ENCODE measurements around the gene TMEM163.

Gene TMEM163

DNA sequence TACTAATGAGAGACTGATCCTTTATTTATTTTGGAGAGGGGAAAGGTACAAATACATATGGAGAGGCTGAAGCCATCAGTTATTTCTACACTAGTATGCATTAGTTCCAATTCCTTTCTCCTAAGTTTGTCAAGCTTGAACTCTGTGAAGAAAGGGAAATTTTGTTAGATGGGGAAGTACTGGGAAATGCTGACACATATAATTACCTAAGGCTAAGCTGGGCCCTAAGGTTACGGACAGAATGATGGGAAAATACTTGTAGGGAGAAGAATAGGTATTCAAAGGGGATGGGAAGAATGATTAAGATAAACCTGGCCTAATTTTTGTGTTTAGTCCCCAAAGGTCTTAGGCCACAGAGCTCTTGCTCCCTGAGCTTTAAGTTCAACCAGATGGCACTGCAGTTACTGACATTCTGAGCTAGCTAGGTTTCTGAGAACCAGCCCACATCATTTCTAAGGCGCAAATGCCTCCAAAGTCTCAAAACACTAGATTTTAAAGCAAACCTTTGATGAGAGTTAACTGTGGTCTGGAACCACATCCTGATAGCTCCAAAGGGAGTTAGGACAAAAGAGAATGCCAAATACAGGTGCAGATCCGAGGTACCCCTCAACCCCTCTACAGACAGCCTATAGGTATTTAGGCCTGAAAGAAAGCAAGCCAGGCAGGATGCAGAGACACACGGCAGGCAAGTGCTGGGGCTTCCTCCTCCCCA is 2.7 kb downstream of the TMEM163 start:
- in situ Hi-C loops (cut with HindIII; ENCODE audit: low pct_ligation_motif_present, low sequenced_read_pairs), result no loop called here
- TF ChIP-seq, protein P1, sequence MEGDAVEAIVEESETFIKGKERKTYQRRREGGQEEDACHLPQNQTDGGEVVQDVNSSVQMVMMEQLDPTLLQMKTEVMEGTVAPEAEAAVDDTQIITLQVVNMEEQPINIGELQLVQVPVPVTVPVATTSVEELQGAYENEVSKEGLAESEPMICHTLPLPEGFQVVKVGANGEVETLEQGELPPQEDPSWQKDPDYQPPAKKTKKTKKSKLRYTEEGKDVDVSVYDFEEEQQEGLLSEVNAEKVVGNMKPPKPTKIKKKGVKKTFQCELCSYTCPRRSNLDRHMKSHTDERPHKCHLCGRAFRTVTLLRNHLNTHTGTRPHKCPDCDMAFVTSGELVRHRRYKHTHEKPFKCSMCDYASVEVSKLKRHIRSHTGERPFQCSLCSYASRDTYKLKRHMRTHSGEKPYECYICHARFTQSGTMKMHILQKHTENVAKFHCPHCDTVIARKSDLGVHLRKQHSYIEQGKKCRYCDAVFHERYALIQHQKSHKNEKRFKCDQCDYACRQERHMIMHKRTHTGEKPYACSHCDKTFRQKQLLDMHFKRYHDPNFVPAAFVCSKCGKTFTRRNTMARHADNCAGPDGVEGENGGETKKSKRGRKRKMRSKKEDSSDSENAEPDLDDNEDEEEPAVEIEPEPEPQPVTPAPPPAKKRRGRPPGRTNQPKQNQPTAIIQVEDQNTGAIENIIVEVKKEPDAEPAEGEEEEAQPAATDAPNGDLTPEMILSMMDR (IDR thresholded peaks at IDR 0.05; ENCODE audit: low read depth, low read length, missing control alignments), result no peak
- Histone ChIP-seq H3K27ac (no peak overlapping the region), H3K36me3 (replicated peaks) (no peaks in the 10 kb centered on the region), H3K27me3 (replicated peaks) (peaks cover 51% of the 10 kb centered on the region), H3K4me3 (ENCODE audit: low read depth, low read length) (no peak overlapping the region)
- DNase-seq, result no peak

DNA sequence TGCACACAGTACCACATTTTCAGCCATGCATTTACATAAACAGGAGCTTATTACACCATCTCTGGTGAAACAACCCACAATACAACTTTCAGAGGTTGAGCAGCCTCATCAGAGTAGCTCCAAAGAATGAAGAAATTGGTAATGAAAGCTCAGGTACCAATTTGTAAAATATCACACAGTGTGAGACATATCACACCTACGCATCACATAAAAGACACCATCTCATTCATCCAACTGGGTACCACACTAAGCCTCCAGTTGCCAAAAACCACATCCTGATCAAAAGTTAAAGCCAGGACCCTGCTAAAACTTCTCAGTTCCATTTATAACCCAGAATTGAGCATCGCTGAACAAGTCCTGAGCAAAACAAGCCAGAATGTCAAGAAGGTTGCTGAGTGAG is 4.6 kb downstream of the TMEM163 start:
- in situ Hi-C loops (cut with HindIII; ENCODE audit: low pct_ligation_motif_present, low sequenced_read_pairs), result no loop called here
- no peaks in the 10 kb centered on the region for H3K36me3 ChIP-seq (replicated peaks)
- H3K27ac ChIP-seq, result no peak overlapping the region
- no peak overlapping the region for H3K4me3 ChIP-seq (ENCODE audit: low read depth, low read length)
- TF ChIP-seq, protein P1 (IDR thresholded peaks at IDR 0.05; ENCODE audit: low read depth, low read length, missing control alignments), result no peak
- DNase-seq, result no peak
- peaks cover 33% of the 10 kb centered on the region for H3K27me3 ChIP-seq (replicated peaks)

DNA sequence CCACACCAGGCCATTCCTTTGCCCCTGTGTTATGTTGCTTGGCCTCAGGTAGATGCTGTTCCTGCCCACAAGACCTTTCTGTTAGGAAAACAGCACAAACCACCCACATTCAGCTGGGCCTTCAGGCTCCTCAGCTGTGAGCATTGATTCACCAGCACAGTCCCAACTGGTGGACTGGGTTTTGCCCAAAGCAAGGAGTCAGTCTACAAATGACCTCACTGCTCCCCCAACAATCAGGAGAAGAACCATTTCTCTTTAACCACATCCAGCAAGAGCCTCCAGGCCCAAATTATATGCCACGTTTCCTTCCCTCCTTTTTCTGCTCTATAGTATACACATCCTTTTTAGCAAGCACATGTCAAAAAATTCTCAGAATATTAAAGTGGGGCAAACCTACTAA is 5.2 kb downstream of the TMEM163 start:
- no peak for DNase-seq
- TF ChIP-seq, protein P1 (IDR thresholded peaks at IDR 0.05; ENCODE audit: low read depth, low read length, missing control alignments), result no peak
- no peak overlapping the region for H3K4me3 ChIP-seq (ENCODE audit: low read depth, low read length)
- H3K27ac ChIP-seq, result no peak overlapping the region
- in situ Hi-C loops (cut with HindIII; ENCODE audit: low pct_ligation_motif_present, low sequenced_read_pairs), result no loop called here
- H3K27me3 ChIP-seq (replicated peaks), result peaks cover 30% of the 10 kb centered on the region
- no peaks in the 10 kb centered on the region for H3K36me3 ChIP-seq (replicated peaks)

DNA sequence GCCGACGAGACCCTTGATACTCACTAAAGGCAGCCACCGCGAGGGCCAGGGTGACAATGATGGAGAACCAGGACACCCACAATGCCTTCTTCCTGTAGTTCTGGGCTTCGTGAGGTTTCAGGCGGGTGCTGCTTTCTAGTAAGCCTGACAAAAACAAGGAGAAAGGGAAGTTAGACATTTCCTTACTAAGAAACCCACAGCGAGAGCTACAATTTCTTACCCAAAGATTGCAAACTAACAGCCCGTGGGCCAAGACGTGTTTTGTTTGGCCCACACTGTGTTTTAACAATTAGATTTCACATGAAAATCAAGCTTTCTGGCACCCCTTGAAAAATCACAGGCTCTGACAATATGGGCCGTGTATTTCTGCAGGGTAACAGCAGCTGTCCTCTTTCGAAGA is 5.6 kb downstream of the TMEM163 start:
- TF ChIP-seq, protein P1 (IDR thresholded peaks at IDR 0.05; ENCODE audit: low read depth, low read length, missing control alignments), result no peak
- DNase-seq, result no peak
- in situ Hi-C loops (cut with HindIII; ENCODE audit: low pct_ligation_motif_present, low sequenced_read_pairs), result no loop called here
- Histone ChIP-seq H3K27me3 (replicated peaks) (peaks cover 25% of the 10 kb centered on the region), H3K4me3 (ENCODE audit: low read depth, low read length) (no peak overlapping the region), H3K27ac (no peak overlapping the region), H3K36me3 (replicated peaks) (no peaks in the 10 kb centered on the region)

DNA sequence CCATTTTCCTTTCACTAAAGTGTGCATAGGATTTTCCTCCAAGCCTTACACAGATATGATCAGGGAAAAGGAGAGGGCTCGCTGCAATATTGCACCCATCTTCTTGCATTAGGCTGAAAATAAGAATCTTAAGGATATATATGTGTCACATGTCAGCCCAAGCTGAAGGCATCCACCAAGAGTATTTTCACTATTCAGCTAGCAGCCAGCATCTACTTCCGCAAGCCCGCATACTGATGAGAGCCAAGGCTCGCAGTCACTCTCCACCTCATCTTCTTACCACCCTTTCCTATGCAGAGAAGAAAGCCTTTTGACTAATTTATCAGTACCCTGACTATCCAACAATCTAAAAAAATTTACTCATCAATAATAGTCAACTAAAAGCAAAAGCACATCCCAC is 6.1 kb downstream of the TMEM163 start:
- TF ChIP-seq, protein P1 (IDR thresholded peaks at IDR 0.05; ENCODE audit: low read depth, low read length, missing control alignments), result no peak
- in situ Hi-C loops (cut with HindIII; ENCODE audit: low pct_ligation_motif_present, low sequenced_read_pairs), result no loop called here
- Histone ChIP-seq H3K27ac (no peak overlapping the region), H3K27me3 (replicated peaks) (peaks cover 21% of the 10 kb centered on the region), H3K4me3 (ENCODE audit: low read depth, low read length) (no peak overlapping the region), H3K36me3 (replicated peaks) (no peaks in the 10 kb centered on the region)
- no peak for DNase-seq

DNA sequence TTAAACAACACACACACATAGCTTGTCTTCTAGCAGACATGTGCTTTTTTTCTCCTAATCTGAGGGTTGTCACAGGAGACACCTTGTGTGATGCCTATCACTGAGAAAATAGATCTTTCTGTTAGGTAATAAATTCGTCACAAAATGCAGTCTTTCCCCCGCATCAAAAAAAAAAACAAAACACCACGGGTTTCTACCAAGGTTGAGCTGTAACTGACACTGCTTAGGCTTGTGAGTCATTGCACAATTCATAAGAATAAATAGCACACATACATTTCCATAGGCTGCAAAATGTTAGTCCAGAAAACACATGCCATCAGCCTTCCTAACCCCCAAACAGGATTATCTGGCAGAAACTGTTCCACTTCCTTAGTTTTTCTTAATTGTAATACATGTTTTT is 6.5 kb downstream of the TMEM163 start:
- Histone ChIP-seq H3K36me3 (replicated peaks) (no peaks in the 10 kb centered on the region), H3K4me3 (ENCODE audit: low read depth, low read length) (no peak overlapping the region), H3K27me3 (replicated peaks) (peaks cover 16% of the 10 kb centered on the region), H3K27ac (no peak overlapping the region)
- TF ChIP-seq, protein P1 (IDR thresholded peaks at IDR 0.05; ENCODE audit: low read depth, low read length, missing control alignments), result no peak
- in situ Hi-C loops (cut with HindIII; ENCODE audit: low pct_ligation_motif_present, low sequenced_read_pairs), result no loop called here
- DNase-seq, result no peak

Measured in brain microvascular endothelial cell (primary cell).